Osteocyte (in vitro differentiated cells): ENCODE results near the gene OSBPL7. TPM values are rescaled to one million over a fixed set of nuclear protein-coding genes. Genes with fewer than 3 reads are reported as not detected.

ENCODE experiments used
- DNase-seq: peaks from one replicate; pipeline ENCODE4 v3.0.0; 2021; ENCODE audit warnings: mixed read lengths; ENCODE audit not compliant: unreplicated experiment; ENCODE audit errors: extremely low spot score
- H3K27ac Mint-ChIP-seq: one replicate; pipeline ENCODE4 v1.8.0; 2021; ENCODE audit warnings: mild to moderate bottlenecking, mixed read lengths; ENCODE audit not compliant: unreplicated experiment
- H3K27me3 Mint-ChIP-seq: one replicate; pipeline ENCODE4 v1.8.0; 2021; ENCODE audit warnings: mixed read lengths; ENCODE audit not compliant: unreplicated experiment
- H3K36me3 Mint-ChIP-seq: one replicate; pipeline ENCODE4 v1.8.0; 2021; ENCODE audit warnings: mixed read lengths; ENCODE audit not compliant: unreplicated experiment
- H3K4me1 Mint-ChIP-seq: one replicate; pipeline ENCODE4 v1.8.0; 2021; ENCODE audit warnings: mixed read lengths; ENCODE audit not compliant: unreplicated experiment
- H3K4me3 Mint-ChIP-seq: one replicate; pipeline ENCODE4 v1.8.0; 2021; ENCODE audit warnings: mild to moderate bottlenecking, moderate library complexity, mixed read lengths; ENCODE audit not compliant: unreplicated experiment
- H3K9me3 Mint-ChIP-seq: one replicate; pipeline ENCODE4 v1.8.0; 2021; ENCODE audit warnings: mixed read lengths; ENCODE audit not compliant: unreplicated experiment
- CTCF ChIP-seq: fragments of 200-600 bp; sonication (generic); IDR thresholded peaks from 2 replicates; pipeline ENCODE4 v1.5.0; 2021; ENCODE audit warnings: antibody characterized with exemption, mild to moderate bottlenecking, moderate library complexity
- total RNA-seq: library from RNA; stranded (reverse); gene quantifications from 2 replicates; pipeline ENCODE4 v1.2.1, GENCODE V29; 2021

The OSBPL7 gene
- total RNA-seq, 1 donor from 2014 or later: 18.0 TPM

- H3K27ac Mint-ChIP-seq: peak overlapping the region; percentile 78
- TF ChIP-seq CTCF: no peak
- peaks cover 30% of the 10 kb centered on the region for H3K4me1 Mint-ChIP-seq
- no peak for DNase-seq
- peak overlapping the region; percentile 98 for H3K4me3 Mint-ChIP-seq
- no peaks in the 10 kb centered on the region for H3K9me3 Mint-ChIP-seq
- no peaks in the 10 kb centered on the region for H3K36me3 Mint-ChIP-seq
- peaks cover 18% of the 10 kb centered on the region for H3K27me3 Mint-ChIP-seq
These were observed 20.1 kb upstream of the OSBPL7 start for GRCh38 chr17:47841488-47842291.

- peak within 1 kb of the TSS; percentile 98 for H3K4me3 Mint-ChIP-seq
- no peaks in the 10 kb centered on the region for H3K9me3 Mint-ChIP-seq
- DNase-seq: peak; percentile 95
- peak; percentile 96 for TF ChIP-seq CTCF
- H3K27ac Mint-ChIP-seq: peak within 1 kb of the TSS; percentile 78
- H3K4me1 Mint-ChIP-seq: peaks cover 30% of the 10 kb centered on the region
- peaks cover 2% of the 10 kb centered on the region for H3K36me3 Mint-ChIP-seq
- H3K27me3 Mint-ChIP-seq: peaks cover 11% of the 10 kb centered on the region
These were observed 19.3 kb upstream of the OSBPL7 start, which contains the start of gene SCRN2 for GRCh38 chr17:47840742-47841487. Gene SCRN2, minus strand, starts transcription at chr17:47841273. Its CDS starts 430 bp downstream, at chr17:47840843.

- H3K27ac Mint-ChIP-seq: peak overlapping the region; percentile 27
- H3K36me3 Mint-ChIP-seq: peaks cover 8% of the 10 kb centered on the region
- no peak for DNase-seq
- peaks cover 3% of the 10 kb centered on the region for H3K27me3 Mint-ChIP-seq
- no peak for TF ChIP-seq CTCF
- H3K9me3 Mint-ChIP-seq: no peaks in the 10 kb centered on the region
- peaks cover 30% of the 10 kb centered on the region for H3K4me1 Mint-ChIP-seq
- H3K4me3 Mint-ChIP-seq: peak overlapping the region; percentile 98
These were observed 18.6 kb upstream of the OSBPL7 start for GRCh38 chr17:47840001-47840741.

- no peak for DNase-seq
- no peak overlapping the region for H3K27ac Mint-ChIP-seq
- no peak for TF ChIP-seq CTCF
- H3K36me3 Mint-ChIP-seq: peaks cover 8% of the 10 kb centered on the region
- no peak overlapping the region for H3K4me3 Mint-ChIP-seq
- no peaks in the 10 kb centered on the region for H3K9me3 Mint-ChIP-seq
- H3K27me3 Mint-ChIP-seq: no peaks in the 10 kb centered on the region
- H3K4me1 Mint-ChIP-seq: peaks cover 30% of the 10 kb centered on the region
These were observed 17.5 kb upstream of the OSBPL7 start for GRCh38 chr17:47839071-47839470.
